Liver (tissue), 3 donors: ENCODE results near the gene PIEZO1.

Experiments
- EGR1 ChIP-seq, 2 donors: IDR thresholded peaks; 2 replicates each; pipeline ENCODE4 v1.6.1; 2016 to 2018; ENCODE audit warnings: antibody characterized with exemption in 2 of 2, low read depth in 2 of 2
- FOXA1 ChIP-seq: IDR thresholded peaks from 2 replicates; pipeline ENCODE4 v1.6.1; 2016; ENCODE audit warnings: antibody characterized with exemption
- GABPA ChIP-seq, 2 donors: IDR thresholded peaks in 1 of 2; conservative IDR thresholded peaks in 1 of 2; 2 replicates each; pipeline ENCODE4 v1.6.1; 2016; ENCODE audit warnings: antibody characterized with exemption in 2 of 2, mild to moderate bottlenecking in 1 of 2, moderate library complexity in 1 of 2
- HNF4G ChIP-seq: IDR thresholded peaks from 2 replicates; pipeline ENCODE4 v1.6.1; 2016; ENCODE audit warnings: antibody characterized with exemption
- JUND ChIP-seq, 2 donors: IDR thresholded peaks; 2 replicates each; pipeline ENCODE4 v1.6.1; 2016; ENCODE audit warnings: antibody characterized with exemption in 2 of 2
- RAD21 ChIP-seq, 2 donors: IDR thresholded peaks; 2 replicates each; pipeline ENCODE4 v1.6.1; 2016; ENCODE audit warnings: antibody characterized with exemption in 2 of 2, mild to moderate bottlenecking in 2 of 2
- RXRA ChIP-seq, 2 donors: IDR thresholded peaks; 2 replicates each; pipeline ENCODE4 v1.6.1; 2017 to 2018; ENCODE audit warnings: antibody characterized with exemption in 2 of 2, mild to moderate bottlenecking in 1 of 2
- TAF1 ChIP-seq: conservative IDR thresholded peaks from 2 replicates; pipeline ENCODE4 v1.6.1; 2016; ENCODE audit warnings: antibody characterized with exemption, mild to moderate bottlenecking
- TF ChIP-seq, protein P1 (sequence below): fragments of 150-350 bp; IDR thresholded peaks from 2 replicates; pipeline ENCODE4 v1.5.1; 2017; ENCODE audit warnings: improper control_type of control experiment, low read depth, low read length; ENCODE audit not compliant: missing input control
- TF ChIP-seq, protein P2 (sequence below): IDR thresholded peaks from 2 replicates; pipeline ENCODE4 v1.6.1; 2016; ENCODE audit warnings: antibody characterized with exemption
- TF ChIP-seq, protein P3 (sequence below): IDR thresholded peaks from 2 replicates; pipeline ENCODE4 v1.6.1; 2016; ENCODE audit warnings: antibody characterized with exemption
- TF ChIP-seq, protein P4 (sequence below): IDR thresholded peaks from 2 replicates; pipeline ENCODE4 v1.6.1; 2016; ENCODE audit warnings: antibody characterized with exemption
- TF ChIP-seq, protein P5 (sequence below): IDR thresholded peaks from 2 replicates; pipeline ENCODE4 v1.6.1; 2016; ENCODE audit warnings: antibody characterized with exemption, mild to moderate bottlenecking
- donor health status: healthy.
- donor health status: healthy.

DNA sequence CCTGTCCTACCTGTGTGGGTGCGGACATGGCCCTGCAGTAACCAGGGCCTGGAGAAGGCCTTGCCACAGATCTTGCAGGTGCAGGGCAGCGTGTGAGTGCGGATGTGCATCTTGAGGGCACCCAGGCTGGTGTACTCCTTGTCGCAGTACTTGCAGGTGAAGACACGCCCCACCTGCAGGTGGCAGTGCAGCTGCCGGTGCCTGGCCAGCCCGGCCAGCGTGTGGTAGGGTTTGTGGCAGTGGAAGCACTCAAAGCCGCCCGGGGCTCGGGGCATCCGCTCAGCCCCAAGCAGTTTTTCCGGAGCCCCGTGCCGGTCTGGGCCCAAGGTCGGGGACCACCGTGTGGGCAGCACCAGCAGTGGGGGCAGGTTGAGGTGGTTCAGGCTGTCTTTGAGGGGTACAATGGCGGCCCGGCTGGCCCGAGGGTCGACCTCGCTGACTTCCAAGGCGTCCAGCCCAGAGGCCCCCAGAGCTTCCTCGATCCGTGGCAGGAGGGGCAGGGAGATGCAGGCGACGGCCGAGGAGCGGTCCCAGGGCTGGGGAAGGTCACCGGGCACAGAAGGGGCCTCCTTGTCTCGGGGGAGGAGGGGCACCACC, 103.8 kb downstream of the PIEZO1 start:
- TF ChIP-seq, protein P1, sequence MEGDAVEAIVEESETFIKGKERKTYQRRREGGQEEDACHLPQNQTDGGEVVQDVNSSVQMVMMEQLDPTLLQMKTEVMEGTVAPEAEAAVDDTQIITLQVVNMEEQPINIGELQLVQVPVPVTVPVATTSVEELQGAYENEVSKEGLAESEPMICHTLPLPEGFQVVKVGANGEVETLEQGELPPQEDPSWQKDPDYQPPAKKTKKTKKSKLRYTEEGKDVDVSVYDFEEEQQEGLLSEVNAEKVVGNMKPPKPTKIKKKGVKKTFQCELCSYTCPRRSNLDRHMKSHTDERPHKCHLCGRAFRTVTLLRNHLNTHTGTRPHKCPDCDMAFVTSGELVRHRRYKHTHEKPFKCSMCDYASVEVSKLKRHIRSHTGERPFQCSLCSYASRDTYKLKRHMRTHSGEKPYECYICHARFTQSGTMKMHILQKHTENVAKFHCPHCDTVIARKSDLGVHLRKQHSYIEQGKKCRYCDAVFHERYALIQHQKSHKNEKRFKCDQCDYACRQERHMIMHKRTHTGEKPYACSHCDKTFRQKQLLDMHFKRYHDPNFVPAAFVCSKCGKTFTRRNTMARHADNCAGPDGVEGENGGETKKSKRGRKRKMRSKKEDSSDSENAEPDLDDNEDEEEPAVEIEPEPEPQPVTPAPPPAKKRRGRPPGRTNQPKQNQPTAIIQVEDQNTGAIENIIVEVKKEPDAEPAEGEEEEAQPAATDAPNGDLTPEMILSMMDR, result peak; percentile 38
- TF ChIP-seq GABPA (IDR thresholded peaks at IDR 0.05 in 1 of 2, conservative IDR thresholded peaks at IDR 0.05 in 1 of 2) (no peak), JUND (IDR thresholded peaks at IDR 0.05) (no peak), FOXA1 (no peak), RXRA (IDR thresholded peaks at IDR 0.05) (no peak), EGR1 (IDR thresholded peaks at IDR 0.05; ENCODE audit: low read depth in 2 of 2) (no peak), RAD21 (IDR thresholded peaks at IDR 0.05) (peak in 1 of 2 donors; percentile 69), TAF1 (no peak), HNF4G (no peak)
- TF ChIP-seq, protein P2, sequence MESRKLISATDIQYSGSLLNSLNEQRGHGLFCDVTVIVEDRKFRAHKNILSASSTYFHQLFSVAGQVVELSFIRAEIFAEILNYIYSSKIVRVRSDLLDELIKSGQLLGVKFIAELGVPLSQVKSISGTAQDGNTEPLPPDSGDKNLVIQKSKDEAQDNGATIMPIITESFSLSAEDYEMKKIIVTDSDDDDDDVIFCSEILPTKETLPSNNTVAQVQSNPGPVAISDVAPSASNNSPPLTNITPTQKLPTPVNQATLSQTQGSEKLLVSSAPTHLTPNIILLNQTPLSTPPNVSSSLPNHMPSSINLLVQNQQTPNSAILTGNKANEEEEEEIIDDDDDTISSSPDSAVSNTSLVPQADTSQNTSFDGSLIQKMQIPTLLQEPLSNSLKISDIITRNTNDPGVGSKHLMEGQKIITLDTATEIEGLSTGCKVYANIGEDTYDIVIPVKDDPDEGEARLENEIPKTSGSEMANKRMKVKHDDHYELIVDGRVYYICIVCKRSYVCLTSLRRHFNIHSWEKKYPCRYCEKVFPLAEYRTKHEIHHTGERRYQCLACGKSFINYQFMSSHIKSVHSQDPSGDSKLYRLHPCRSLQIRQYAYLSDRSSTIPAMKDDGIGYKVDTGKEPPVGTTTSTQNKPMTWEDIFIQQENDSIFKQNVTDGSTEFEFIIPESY, result no peak
- TF ChIP-seq, protein P3, sequence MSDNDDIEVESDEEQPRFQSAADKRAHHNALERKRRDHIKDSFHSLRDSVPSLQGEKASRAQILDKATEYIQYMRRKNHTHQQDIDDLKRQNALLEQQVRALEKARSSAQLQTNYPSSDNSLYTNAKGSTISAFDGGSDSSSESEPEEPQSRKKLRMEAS, result no peak
- TF ChIP-seq, protein P4, sequence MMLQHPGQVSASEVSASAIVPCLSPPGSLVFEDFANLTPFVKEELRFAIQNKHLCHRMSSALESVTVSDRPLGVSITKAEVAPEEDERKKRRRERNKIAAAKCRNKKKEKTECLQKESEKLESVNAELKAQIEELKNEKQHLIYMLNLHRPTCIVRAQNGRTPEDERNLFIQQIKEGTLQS, result no peak
- TF ChIP-seq, protein P5, sequence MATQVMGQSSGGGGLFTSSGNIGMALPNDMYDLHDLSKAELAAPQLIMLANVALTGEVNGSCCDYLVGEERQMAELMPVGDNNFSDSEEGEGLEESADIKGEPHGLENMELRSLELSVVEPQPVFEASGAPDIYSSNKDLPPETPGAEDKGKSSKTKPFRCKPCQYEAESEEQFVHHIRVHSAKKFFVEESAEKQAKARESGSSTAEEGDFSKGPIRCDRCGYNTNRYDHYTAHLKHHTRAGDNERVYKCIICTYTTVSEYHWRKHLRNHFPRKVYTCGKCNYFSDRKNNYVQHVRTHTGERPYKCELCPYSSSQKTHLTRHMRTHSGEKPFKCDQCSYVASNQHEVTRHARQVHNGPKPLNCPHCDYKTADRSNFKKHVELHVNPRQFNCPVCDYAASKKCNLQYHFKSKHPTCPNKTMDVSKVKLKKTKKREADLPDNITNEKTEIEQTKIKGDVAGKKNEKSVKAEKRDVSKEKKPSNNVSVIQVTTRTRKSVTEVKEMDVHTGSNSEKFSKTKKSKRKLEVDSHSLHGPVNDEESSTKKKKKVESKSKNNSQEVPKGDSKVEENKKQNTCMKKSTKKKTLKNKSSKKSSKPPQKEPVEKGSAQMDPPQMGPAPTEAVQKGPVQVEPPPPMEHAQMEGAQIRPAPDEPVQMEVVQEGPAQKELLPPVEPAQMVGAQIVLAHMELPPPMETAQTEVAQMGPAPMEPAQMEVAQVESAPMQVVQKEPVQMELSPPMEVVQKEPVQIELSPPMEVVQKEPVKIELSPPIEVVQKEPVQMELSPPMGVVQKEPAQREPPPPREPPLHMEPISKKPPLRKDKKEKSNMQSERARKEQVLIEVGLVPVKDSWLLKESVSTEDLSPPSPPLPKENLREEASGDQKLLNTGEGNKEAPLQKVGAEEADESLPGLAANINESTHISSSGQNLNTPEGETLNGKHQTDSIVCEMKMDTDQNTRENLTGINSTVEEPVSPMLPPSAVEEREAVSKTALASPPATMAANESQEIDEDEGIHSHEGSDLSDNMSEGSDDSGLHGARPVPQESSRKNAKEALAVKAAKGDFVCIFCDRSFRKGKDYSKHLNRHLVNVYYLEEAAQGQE, result no peak
